K562 (cell line): ENCODE data around the gene OLFM3. TPM values are rescaled to one million over a fixed set of nuclear protein-coding genes. Genes with fewer than 3 reads are reported as not detected.

ENCODE experiments used
- ATAC-seq: fragments of 200-7000 bp; cut with Tn5 transposase; 3 replicates; pipeline ENCODE4 v1.9.1; 2020; ENCODE audit warnings: moderate library complexity
- BruUV-seq: library from RNA; stranded (reverse); fragments of 400-500 nt; replicated peaks from 2 replicates; lab custom pipeline; 2021; lab: Mats Ljungman, UMichigan
- CTCF ChIA-PET: fragments of 300-600 bp; formaldehyde crosslinking; extraction: SDS; loops from one replicate; lab custom pipeline; 2021; ENCODE audit warnings: low intra/inter-chr PET ratio; lab: Yijun Ruan, JAX
- POLR2A ChIA-PET: fragments of 300-600, 350-650 bp; sonication (Branson Sonifier 250); formaldehyde crosslinking; extraction: SDS; loops from one replicate; lab custom pipeline; 2021; ENCODE audit warnings: antibody characterized with exemption, inconsistent platforms; lab: Yijun Ruan, JAX
- DNase-seq, 4 experiments: peaks; one replicate each; pipeline versions ENCODE4 v3.0.0 to v3.0.0-alpha.2; 2011 to 2018; ENCODE audit warnings: low spot score in 3 of 4, mixed read lengths in 3 of 4; ENCODE audit errors: extremely low read depth in 1 of 4
- FAIRE-seq: peaks from 2 replicates; lab custom pipeline; 2011; peaks lifted over from hg19 to GRCh38; lab: Jason Lieb, UNC
- H2AFZ ChIP-seq: 2 replicates; pipeline ENCODE4 v1.6.0; 2011; ENCODE audit warnings: low read depth, low read length, control low read depth, inconsistent platforms
- H3K27ac ChIP-seq: fragments of 200-600 bp; 3 replicates; pipeline ENCODE4 v1.8.0; 2011; ENCODE audit warnings: low read depth, mild to moderate bottlenecking, control low read depth, inconsistent platforms, low read length, moderate library complexity, mixed read lengths; ENCODE audit errors: extremely low read depth
- H3K27me3 ChIP-seq, 2 experiments: fragments of 300-600 bp in 1 of 2; 2 replicates in 1 of 2; 3 replicates in 1 of 2; pipeline versions ENCODE4 v1.6.0 to v1.8.0; 2011; ENCODE audit warnings: inconsistent platforms in 2 of 2, low read length in 2 of 2, mild to moderate bottlenecking in 1 of 2, mixed read lengths in 1 of 2, moderate library complexity in 1 of 2; ENCODE audit not compliant: control insufficient read depth in 2 of 2, insufficient read depth in 2 of 2
- H3K36me3 ChIP-seq: fragments of 300-600 bp; 3 replicates; pipeline ENCODE4 v1.8.0; 2011; ENCODE audit warnings: mild to moderate bottlenecking, low read length, inconsistent platforms; ENCODE audit not compliant: control insufficient read depth, insufficient read depth
- H3K4me1 ChIP-seq, 2 experiments: fragments of 200-600 bp in 1 of 2; replicated peaks in 1 of 2; 2 replicates in 1 of 2; 3 replicates in 1 of 2; pipeline versions ENCODE4 v1.5.1 to v1.8.0; 2011; ENCODE audit warnings: inconsistent platforms in 2 of 2, low read length in 2 of 2, mild to moderate bottlenecking in 1 of 2, mixed read lengths in 1 of 2, moderate library complexity in 1 of 2; ENCODE audit not compliant: control insufficient read depth in 2 of 2, insufficient read depth in 2 of 2
- H3K4me2 ChIP-seq: 2 replicates; pipeline ENCODE4 v1.6.1; 2011; ENCODE audit warnings: low read length, control low read depth, inconsistent platforms, mixed read lengths; ENCODE audit not compliant: insufficient read depth
- H3K4me3 ChIP-seq: fragments of 200-600 bp; sonication (generic), shearing (Covaris generic); 2 replicates; pipeline ENCODE4 v1.5.1; 2016; ENCODE audit warnings: control low read depth, inconsistent platforms
- H3K79me2 ChIP-seq: fragments of 200-600 bp; 3 replicates; pipeline ENCODE4 v1.8.0; 2011; ENCODE audit warnings: low read length, inconsistent platforms; ENCODE audit not compliant: control insufficient read depth, insufficient read depth
- H3K9ac ChIP-seq, 2 experiments: 2 replicates each; pipeline versions ENCODE4 v1.6.0 to v1.6.1; 2011; ENCODE audit warnings: low read depth in 2 of 2, low read length in 2 of 2, control low read depth in 1 of 2, inconsistent platforms in 1 of 2, mild to moderate bottlenecking in 1 of 2, mixed read lengths in 1 of 2; ENCODE audit not compliant: insufficient read depth in 1 of 2
- H3K9me1 ChIP-seq: one replicate; pipeline ENCODE4 v1.6.0; 2011; ENCODE audit warnings: inconsistent platforms, mild to moderate bottlenecking, low read length, moderate library complexity; ENCODE audit not compliant: control insufficient read depth, insufficient read depth
- H3K9me3 ChIP-seq: replicated peaks from 2 replicates; pipeline ENCODE4 v1.5.1; 2011; ENCODE audit warnings: low read depth, low read length, inconsistent platforms; ENCODE audit not compliant: control insufficient read depth, insufficient read depth
- H4K20me1 ChIP-seq: replicated peaks from 2 replicates; pipeline ENCODE4 v1.6.1; 2011; ENCODE audit warnings: low read length, inconsistent platforms, mixed read lengths; ENCODE audit not compliant: control insufficient read depth, insufficient read depth
- BCOR ChIP-seq: fragments of 450-650 bp; IDR thresholded peaks from 2 replicates; pipeline ENCODE4 v1.6.1; 2016
- CBX8 ChIP-seq: fragments of 200-600 bp; sonication (generic); IDR thresholded peaks from 2 replicates; pipeline ENCODE4 v1.6.1; 2012; ENCODE audit warnings: borderline replicate concordance, mixed run types, low read depth, mild to moderate bottlenecking, moderate library complexity, mixed read lengths, low read length, control low read depth, inconsistent platforms; ENCODE audit not compliant: poor library complexity, severe bottlenecking; ENCODE audit errors: extremely low read depth
- CCNT2 ChIP-seq: IDR thresholded peaks from 2 replicates; pipeline ENCODE4 v1.6.1; 2011; ENCODE audit warnings: borderline replicate concordance, low read depth, mild to moderate bottlenecking, moderate library complexity, mixed read lengths, low read length; ENCODE audit not compliant: insufficient read length; ENCODE audit errors: extremely low read depth
- CTBP1 ChIP-seq: fragments of 450-650 bp; IDR thresholded peaks from 2 replicates; pipeline ENCODE4 v1.6.1; 2016; ENCODE audit warnings: borderline replicate concordance
- HMGN3 ChIP-seq: IDR thresholded peaks from 2 replicates; pipeline ENCODE4 v1.6.1; 2011; ENCODE audit warnings: borderline replicate concordance, low read depth, mild to moderate bottlenecking, mixed read lengths, low read length; ENCODE audit not compliant: insufficient read length; ENCODE audit errors: extremely low read depth
- NFIC ChIP-seq: fragments of 450-650 bp; IDR thresholded peaks from 2 replicates; pipeline ENCODE4 v1.6.1; 2017; ENCODE audit warnings: mild to moderate bottlenecking, inconsistent platforms
- NONO ChIP-seq, 2 experiments: fragments of 200-400 bp in 1 of 2; fragments of 450-650 bp in 1 of 2; formaldehyde crosslinking in 1 of 2; IDR thresholded peaks; 2 replicates each; pipeline ENCODE4 v1.6.1; 2017; ENCODE audit warnings: low read depth in 2 of 2, mild to moderate bottlenecking in 2 of 2, moderate library complexity in 2 of 2, low read length in 1 of 2
- PRMT5 ChIP-seq: sonication (generic); formaldehyde crosslinking; IDR thresholded peaks from 2 replicates; pipeline ENCODE4 v1.5.0; 2020; ENCODE audit warnings: missing genetic modification reagents
- RBM17 ChIP-seq: fragments of 200-400 bp; formaldehyde crosslinking; IDR thresholded peaks from 2 replicates; pipeline ENCODE4 v1.6.1; 2017; ENCODE audit warnings: low read depth, mild to moderate bottlenecking, low read length, borderline replicate concordance
- RNF2 ChIP-seq: sonication (generic); IDR thresholded peaks from 2 replicates; pipeline ENCODE4 v1.6.1; 2016
- SMAD2 ChIP-seq: fragments of 150-350 bp; IDR thresholded peaks from 2 replicates; pipeline ENCODE4 v1.6.1; 2014; ENCODE audit warnings: low read depth, mild to moderate bottlenecking, low read length
- SMC3 ChIP-seq: conservative IDR thresholded peaks from 2 replicates; pipeline ENCODE4 v1.6.1; 2011; ENCODE audit warnings: low read depth, low read length, improper control_type of control experiment; ENCODE audit not compliant: insufficient read depth
- SRSF3 ChIP-seq: fragments of 200-400 bp; formaldehyde crosslinking; IDR thresholded peaks from 2 replicates; pipeline ENCODE4 v1.6.1; 2016; ENCODE audit warnings: mild to moderate bottlenecking, low read length, moderate library complexity; ENCODE audit not compliant: insufficient read depth
- XRCC4 ChIP-seq: IDR thresholded peaks from one replicate; pipeline ENCODE4 v1.6.1; 2011; ENCODE audit not compliant: insufficient read depth, insufficient read length; ENCODE audit errors: extremely low read depth
- ZFP1 ChIP-seq: fragments of 450-650 bp; formaldehyde crosslinking; IDR thresholded peaks from 2 replicates; pipeline ENCODE4 v1.4.0; 2020; ENCODE audit warnings: mild to moderate bottlenecking, mixed read lengths
- ZNF224 ChIP-seq: sonication (generic); formaldehyde crosslinking; IDR thresholded peaks from 2 replicates; pipeline ENCODE4 v1.8.0; 2022; ENCODE audit warnings: mild to moderate bottlenecking, missing genetic modification reagents
- ZNF778 ChIP-seq: fragments of 450-650 bp; formaldehyde crosslinking; IDR thresholded peaks from 2 replicates; pipeline ENCODE4 v1.4.0; 2020; ENCODE audit warnings: mild to moderate bottlenecking, moderate library complexity
- WGBS: fragments of 100-300 bp; shearing (Covaris generic); methylation state at CpG from one replicate; pipeline ENCODE4 v1.1.6; 2016; ENCODE audit warnings: low coverage, mixed read lengths; ENCODE audit not compliant: insufficient coverage; ENCODE audit errors: missing lambda C conversion rate; 5-methylcytosine and 5-hydroxymethylcytosine counted together
- in situ Hi-C: fragments of 300-500 bp; cut with MboI; formaldehyde crosslinking; loops from 4 replicates; pipeline ENCODE4 v1.15.0; 2018; ENCODE audit warnings: inconsistent platforms, mixed read lengths
- intact Hi-C: fragments of 100-400 bp; cut with micrococcal nuclease; formaldehyde crosslinking; loops from 2 replicates; pipeline ENCODE4 v1.14.2; 2022
- polyA plus RNA-seq, 8 experiments: library from polyadenylated mRNA; depleted of rRNA in 4 of 8; stranded (reverse) in 5 of 8; unstranded in 3 of 8; fragments of >200 nt; fragmentation: Nextera tagmentation in 2 of 8; fragmentation: Illumina TruSeq in 1 of 8; extraction: Ambion mirVana in 2 of 8; extraction: Trizol in 1 of 8; gene quantifications; 2 replicates each; pipeline versions ENCODE4 v1.2.1 to v1.2.3, GENCODE V29; 2011 to 2014; ENCODE audit warnings: inconsistent platforms in 1 of 8, missing spikeins in 1 of 8
- total RNA-seq, 7 experiments: library from RNA; depleted of rRNA in 6 of 7; stranded (reverse); fragments of >200 nt in 6 of 7; fragmentation: Illumina TruSeq in 2 of 7; extraction: Trizol in 2 of 7; gene quantifications; 2 replicates each; pipeline versions ENCODE4 v1.2.1 to v1.2.3, GENCODE V29; 2011 to 2021; ENCODE audit warnings: low replicate concordance in 1 of 7
- TF ChIP-seq, protein P1 (sequence below): fragments of 450-650 bp; IDR thresholded peaks from 2 replicates; pipeline ENCODE4 v1.6.1; 2017; ENCODE audit warnings: mild to moderate bottlenecking, moderate library complexity
- TF ChIP-seq, protein P2 (sequence below), 2 experiments: fragments of 450-650 bp in 1 of 2; IDR thresholded peaks; 2 replicates each; pipeline ENCODE4 v1.6.1; 2011 to 2017; ENCODE audit warnings: low read depth in 2 of 2, antibody characterized with exemption in 1 of 2, borderline replicate concordance in 1 of 2, low read length in 1 of 2, mild to moderate bottlenecking in 1 of 2, mixed read lengths in 1 of 2; ENCODE audit not compliant: control insufficient read depth in 1 of 2

Gene OLFM3
- total and polyA plus RNA-seq, 9 of the 15 experiments (the other 6 are each of a cell fraction or from before 2014, with no cell fraction given): 0.07 TPM; not detected in 8

GRCh38 chr1:101945884-101946283 lies 50.8 kb downstream of the OLFM3 start (continued):
- TF ChIP-seq, protein P1, sequence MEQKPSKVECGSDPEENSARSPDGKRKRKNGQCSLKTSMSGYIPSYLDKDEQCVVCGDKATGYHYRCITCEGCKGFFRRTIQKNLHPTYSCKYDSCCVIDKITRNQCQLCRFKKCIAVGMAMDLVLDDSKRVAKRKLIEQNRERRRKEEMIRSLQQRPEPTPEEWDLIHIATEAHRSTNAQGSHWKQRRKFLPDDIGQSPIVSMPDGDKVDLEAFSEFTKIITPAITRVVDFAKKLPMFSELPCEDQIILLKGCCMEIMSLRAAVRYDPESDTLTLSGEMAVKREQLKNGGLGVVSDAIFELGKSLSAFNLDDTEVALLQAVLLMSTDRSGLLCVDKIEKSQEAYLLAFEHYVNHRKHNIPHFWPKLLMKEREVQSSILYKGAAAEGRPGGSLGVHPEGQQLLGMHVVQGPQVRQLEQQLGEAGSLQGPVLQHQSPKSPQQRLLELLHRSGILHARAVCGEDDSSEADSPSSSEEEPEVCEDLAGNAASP: no peak
- TF ChIP-seq HMGN3 (no peak), NONO (IDR thresholded peaks at IDR 0.05; ENCODE audit: low read depth in 2 of 2, low read length in 1 of 2) (no peak), RBM17 (no peak), CCNT2 (no peak), ZNF224 (CRISPR knock-in tag) (no peak), ZNF778 (CRISPR knock-in tag) (no peak)

DNA sequence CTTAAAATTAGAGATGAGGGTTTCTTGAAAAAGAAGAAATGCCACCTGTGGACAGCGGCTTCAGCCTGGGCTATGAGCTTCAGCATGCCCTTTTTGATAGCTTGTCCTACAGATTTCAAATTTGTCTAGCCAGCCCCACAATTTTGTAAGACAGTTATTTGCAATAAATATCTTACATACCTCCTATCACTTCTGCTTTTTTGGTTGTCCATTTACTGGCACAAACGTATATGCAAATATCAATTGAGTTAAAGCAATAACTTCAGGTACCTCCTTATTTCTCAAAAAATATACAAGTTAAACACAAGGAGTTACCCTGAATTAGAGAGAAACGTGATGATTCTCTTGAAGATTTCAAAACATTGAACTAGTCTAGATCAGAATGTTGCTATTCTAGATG lies 53.5 kb downstream of the OLFM3 start:
- Histone ChIP-seq H3K36me3 (no peaks in the 10 kb centered on the region), H3K9me3 (no peaks in the 10 kb centered on the region), H3K9ac (no peak overlapping the region), H3K27ac (no peak overlapping the region), H2AFZ (no peak overlapping the region), H3K4me2 (no peak overlapping the region), H3K4me1 (no peaks in the 10 kb centered on the region), H3K9me1 (no peaks in the 10 kb centered on the region), H4K20me1 (no peaks in the 10 kb centered on the region), H3K79me2 (no peaks in the 10 kb centered on the region), H3K27me3 (no peaks in the 10 kb centered on the region), H3K4me3 (no peak overlapping the region)
- ChIA-PET POLR2A (no interaction called here), CTCF (no interaction called here)
- BruUV-seq: no TSS peak
- DNase-seq (no peak), FAIRE-seq (no peak), ATAC-seq (no peak)
- intact Hi-C loops: no loop called here
- in situ Hi-C loops: no loop called here
- WGBS: 0% methylated on average over 3 of the region's 3 CpGs
- no peak for TF ChIP-seq PRMT5 (CRISPR knock-in tag)
- TF ChIP-seq SRSF3: no peak
- TF ChIP-seq ZFP1: no peak
- TF ChIP-seq XRCC4: no peak
- no peak for TF ChIP-seq BCOR
- no peak for TF ChIP-seq SMC3
- TF ChIP-seq CTBP1: no peak
- TF ChIP-seq NFIC: no peak
- no peak for TF ChIP-seq RNF2
- TF ChIP-seq SMAD2: no peak
- no peak for TF ChIP-seq CBX8
- TF ChIP-seq, protein P2, sequence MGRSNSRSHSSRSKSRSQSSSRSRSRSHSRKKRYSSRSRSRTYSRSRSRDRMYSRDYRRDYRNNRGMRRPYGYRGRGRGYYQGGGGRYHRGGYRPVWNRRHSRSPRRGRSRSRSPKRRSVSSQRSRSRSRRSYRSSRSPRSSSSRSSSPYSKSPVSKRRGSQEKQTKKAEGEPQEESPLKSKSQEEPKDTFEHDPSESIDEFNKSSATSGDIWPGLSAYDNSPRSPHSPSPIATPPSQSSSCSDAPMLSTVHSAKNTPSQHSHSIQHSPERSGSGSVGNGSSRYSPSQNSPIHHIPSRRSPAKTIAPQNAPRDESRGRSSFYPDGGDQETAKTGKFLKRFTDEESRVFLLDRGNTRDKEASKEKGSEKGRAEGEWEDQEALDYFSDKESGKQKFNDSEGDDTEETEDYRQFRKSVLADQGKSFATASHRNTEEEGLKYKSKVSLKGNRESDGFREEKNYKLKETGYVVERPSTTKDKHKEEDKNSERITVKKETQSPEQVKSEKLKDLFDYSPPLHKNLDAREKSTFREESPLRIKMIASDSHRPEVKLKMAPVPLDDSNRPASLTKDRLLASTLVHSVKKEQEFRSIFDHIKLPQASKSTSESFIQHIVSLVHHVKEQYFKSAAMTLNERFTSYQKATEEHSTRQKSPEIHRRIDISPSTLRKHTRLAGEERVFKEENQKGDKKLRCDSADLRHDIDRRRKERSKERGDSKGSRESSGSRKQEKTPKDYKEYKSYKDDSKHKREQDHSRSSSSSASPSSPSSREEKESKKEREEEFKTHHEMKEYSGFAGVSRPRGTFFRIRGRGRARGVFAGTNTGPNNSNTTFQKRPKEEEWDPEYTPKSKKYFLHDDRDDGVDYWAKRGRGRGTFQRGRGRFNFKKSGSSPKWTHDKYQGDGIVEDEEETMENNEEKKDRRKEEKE (IDR thresholded peaks at IDR 0.05; ENCODE audit: borderline replicate concordance in 1 of 2, control insufficient read depth in 1 of 2, low read depth in 2 of 2, low read length in 1 of 2): no peak
